Mesenchymal stem cell (in vitro differentiated cells and primary cell): ENCODE results near the gene TYRP1.

Experiments
- DNase-seq: peaks from one replicate; pipeline ENCODE4 v3.0.0-alpha.2; 2013
- H2AFZ ChIP-seq: one replicate; pipeline ENCODE4 v1.6.1; 2013; ENCODE audit warnings: low read depth, mild to moderate bottlenecking, control low read depth, inconsistent platforms, low read length, moderate library complexity
- H2AK5ac ChIP-seq: 2 replicates; pipeline ENCODE4 v1.6.1; 2013; ENCODE audit warnings: low read length, moderate library complexity, mild to moderate bottlenecking, inconsistent platforms; ENCODE audit not compliant: severe bottlenecking
- H2BK120ac ChIP-seq: one replicate; pipeline ENCODE4 v1.6.1; 2013; ENCODE audit warnings: low read depth, mild to moderate bottlenecking, inconsistent platforms, low read length, moderate library complexity
- H2BK12ac ChIP-seq, 2 experiments: one replicate each; pipeline ENCODE4 v1.6.1; 2013; ENCODE audit warnings: inconsistent platforms in 2 of 2, low read length in 2 of 2, mild to moderate bottlenecking in 2 of 2, moderate library complexity in 2 of 2, control low read depth in 1 of 2
- H2BK15ac ChIP-seq: one replicate; pipeline ENCODE4 v1.6.1; 2013; ENCODE audit warnings: mild to moderate bottlenecking, low read depth, inconsistent platforms; ENCODE audit not compliant: poor library complexity, severe bottlenecking
- H2BK5ac ChIP-seq: 2 replicates; pipeline ENCODE4 v1.6.1; 2013; ENCODE audit warnings: low read depth, mild to moderate bottlenecking, low read length, control low read depth, inconsistent platforms; ENCODE audit not compliant: poor library complexity, severe bottlenecking
- H3K14ac ChIP-seq, 2 experiments: one replicate each; pipeline ENCODE4 v1.6.1; 2013; ENCODE audit warnings: inconsistent platforms in 2 of 2, low read length in 2 of 2, control low read depth in 1 of 2, mild to moderate bottlenecking in 1 of 2, moderate library complexity in 1 of 2
- H3K18ac ChIP-seq, 2 experiments: one replicate each; pipeline ENCODE4 v1.6.1; 2013; ENCODE audit warnings: inconsistent platforms in 2 of 2, low read length in 2 of 2, control low read depth in 1 of 2, low read depth in 1 of 2, mild to moderate bottlenecking in 1 of 2
- H3K23ac ChIP-seq, 2 experiments: one replicate each; pipeline ENCODE4 v1.6.1; 2013; ENCODE audit warnings: inconsistent platforms in 2 of 2, low read length in 2 of 2, mild to moderate bottlenecking in 2 of 2, moderate library complexity in 2 of 2, control low read depth in 1 of 2
- H3K27ac ChIP-seq: 2 replicates; pipeline ENCODE4 v1.5.1; 2013; ENCODE audit warnings: mild to moderate bottlenecking, moderate library complexity, low read length, control low read depth, inconsistent platforms; ENCODE audit not compliant: poor library complexity, severe bottlenecking
- H3K27me3 ChIP-seq, 2 experiments: 2 replicates each; pipeline versions ENCODE4 v1.6.1 to v1.7.0; 2013; ENCODE audit warnings: low read length in 2 of 2, mild to moderate bottlenecking in 2 of 2, moderate library complexity in 2 of 2, control low read depth in 1 of 2, inconsistent platforms in 1 of 2; ENCODE audit not compliant: control insufficient read depth in 1 of 2, insufficient read depth in 1 of 2
- H3K36me3 ChIP-seq, 2 experiments: 2 replicates each; pipeline versions ENCODE4 v1.6.1 to v1.7.0; 2013; ENCODE audit warnings: low read length in 2 of 2, control low read depth in 1 of 2, inconsistent platforms in 1 of 2, low read depth in 1 of 2, mild to moderate bottlenecking in 1 of 2; ENCODE audit not compliant: insufficient read depth in 2 of 2, control insufficient read depth in 1 of 2
- H3K4ac ChIP-seq, 2 experiments: one replicate each; pipeline ENCODE4 v1.6.1; 2013; ENCODE audit warnings: inconsistent platforms in 2 of 2, low read length in 2 of 2, mild to moderate bottlenecking in 2 of 2, moderate library complexity in 2 of 2, control low read depth in 1 of 2, low read depth in 1 of 2
- H3K4me1 ChIP-seq: 2 replicates; pipeline ENCODE4 v1.6.1; 2013; ENCODE audit warnings: low read depth, low read length, control low read depth; ENCODE audit not compliant: control insufficient read depth, insufficient read depth
- H3K4me2 ChIP-seq: 2 replicates; pipeline ENCODE4 v1.6.1; 2013; ENCODE audit warnings: low read length, mild to moderate bottlenecking, inconsistent platforms; ENCODE audit not compliant: poor library complexity, severe bottlenecking
- H3K4me3 ChIP-seq, 2 experiments: 2 replicates each; pipeline versions ENCODE4 v1.5.1 to v1.7.0; 2013; ENCODE audit warnings: low read length in 2 of 2, mild to moderate bottlenecking in 2 of 2, control low read depth in 1 of 2, low read depth in 1 of 2; ENCODE audit not compliant: insufficient read depth in 1 of 2
- H3K79me1 ChIP-seq: replicated peaks from 2 replicates; pipeline ENCODE4 v1.6.1; 2013; ENCODE audit warnings: mild to moderate bottlenecking, control low read depth, low read length, inconsistent platforms; ENCODE audit not compliant: poor library complexity, severe bottlenecking
- H3K9ac ChIP-seq: 2 replicates; pipeline ENCODE4 v1.7.0; 2013; ENCODE audit warnings: mild to moderate bottlenecking, low read length, moderate library complexity
- H3K9me3 ChIP-seq: 2 replicates; pipeline ENCODE4 v1.7.0; 2013; ENCODE audit warnings: mild to moderate bottlenecking, low read length; ENCODE audit not compliant: control insufficient read depth
- H4K8ac ChIP-seq: one replicate; pipeline ENCODE4 v1.6.1; 2013; ENCODE audit warnings: inconsistent platforms, mild to moderate bottlenecking, low read length, moderate library complexity
- H4K91ac ChIP-seq: one replicate; pipeline ENCODE4 v1.6.1; 2013; ENCODE audit warnings: mild to moderate bottlenecking, low read length, inconsistent platforms
- WGBS: methylation state at CpG from one replicate; pipeline ENCODE4 v1.1.7; 2013; ENCODE audit warnings: mixed read lengths; 5-methylcytosine and 5-hydroxymethylcytosine counted together

TYRP1 gene

GRCh38 chr9:12712532-12712931 is 19.3 kb downstream of the TYRP1 start:
- no peaks in the 10 kb centered on the region for H3K4me1 ChIP-seq
- no peak overlapping the region for H2BK15ac ChIP-seq
- no peak overlapping the region for H3K9ac ChIP-seq
- no peak overlapping the region for H3K23ac ChIP-seq
- no peak overlapping the region for H4K91ac ChIP-seq
- no peaks in the 10 kb centered on the region for H3K27me3 ChIP-seq
- no peaks in the 10 kb centered on the region for H3K9me3 ChIP-seq
- H2BK12ac ChIP-seq = no peak overlapping the region
- H3K36me3 ChIP-seq = no peaks in the 10 kb centered on the region
- H3K18ac ChIP-seq = no peak overlapping the region
- H3K14ac ChIP-seq = no peak overlapping the region
- no peak overlapping the region for H3K27ac ChIP-seq
- no peak overlapping the region for H2AFZ ChIP-seq
- H2BK120ac ChIP-seq = no peak overlapping the region
- no peak overlapping the region for H3K4me3 ChIP-seq
- no peak overlapping the region for H2BK5ac ChIP-seq
- H3K4ac ChIP-seq = no peak overlapping the region
- WGBS = no CpG with 5 or more reads among the region's 2 CpGs
- no peak overlapping the region for H3K4me2 ChIP-seq
- H4K8ac ChIP-seq = no peak overlapping the region
- no peak overlapping the region for H2AK5ac ChIP-seq
- DNase-seq = peak; percentile 60
- H3K79me1 ChIP-seq = no peaks in the 10 kb centered on the region

- no peak overlapping the region for H2BK12ac ChIP-seq
- H3K4me1 ChIP-seq = peaks cover 4% of the 10 kb centered on the region
- H3K14ac ChIP-seq = no peak overlapping the region
- no peak overlapping the region for H2AK5ac ChIP-seq
- H3K27ac ChIP-seq = no peak overlapping the region
- no peak overlapping the region for H3K4me3 ChIP-seq
- no peak overlapping the region for H4K8ac ChIP-seq
- no peak overlapping the region for H3K9ac ChIP-seq
- H3K18ac ChIP-seq = no peak overlapping the region
- H2BK15ac ChIP-seq = no peak overlapping the region
- no peaks in the 10 kb centered on the region for H3K79me1 ChIP-seq
- no peak overlapping the region for H3K4me2 ChIP-seq
- H2BK5ac ChIP-seq = no peak overlapping the region
- no CpG with 5 or more reads among the region's 3 CpGs for WGBS
- no peaks in the 10 kb centered on the region for H3K27me3 ChIP-seq
- no peak overlapping the region for H3K23ac ChIP-seq
- H2BK120ac ChIP-seq = no peak overlapping the region
- no peak overlapping the region for H2AFZ ChIP-seq
- H4K91ac ChIP-seq = no peak overlapping the region
- H3K9me3 ChIP-seq = no peaks in the 10 kb centered on the region
- no peak for DNase-seq
- H3K4ac ChIP-seq = no peak overlapping the region
- no peaks in the 10 kb centered on the region for H3K36me3 ChIP-seq
These were observed 22.1 kb downstream of the TYRP1 start for GRCh38 chr9:12715268-12715667.

GRCh38 chr9:12716823-12717600 is 23.8 kb downstream of the TYRP1 start:
- 80% methylated on average over 4 of the region's 5 CpGs for WGBS
- H2BK5ac ChIP-seq = no peak overlapping the region
- peaks cover 4% of the 10 kb centered on the region for H3K4me1 ChIP-seq
- no peaks in the 10 kb centered on the region for H3K79me1 ChIP-seq
- no peak overlapping the region for H2BK12ac ChIP-seq
- no peak overlapping the region for H3K9ac ChIP-seq
- DNase-seq = no peak
- H3K27me3 ChIP-seq = no peaks in the 10 kb centered on the region
- no peak overlapping the region for H3K23ac ChIP-seq
- H4K8ac ChIP-seq = no peak overlapping the region
- no peak overlapping the region for H2BK120ac ChIP-seq
- H2AFZ ChIP-seq = no peak overlapping the region
- no peak overlapping the region for H3K18ac ChIP-seq
- no peaks in the 10 kb centered on the region for H3K36me3 ChIP-seq
- no peak overlapping the region for H3K4me2 ChIP-seq
- H2BK15ac ChIP-seq = no peak overlapping the region
- no peaks in the 10 kb centered on the region for H3K9me3 ChIP-seq
- H2AK5ac ChIP-seq = no peak overlapping the region
- no peak overlapping the region for H3K27ac ChIP-seq
- H4K91ac ChIP-seq = no peak overlapping the region
- H3K14ac ChIP-seq = no peak overlapping the region
- no peak overlapping the region for H3K4ac ChIP-seq
- no peak overlapping the region for H3K4me3 ChIP-seq

- H3K27ac ChIP-seq = no peak overlapping the region
- no peak overlapping the region for H4K91ac ChIP-seq
- no peak overlapping the region for H3K4me2 ChIP-seq
- DNase-seq = no peak
- no peak overlapping the region for H3K9ac ChIP-seq
- H3K14ac ChIP-seq = no peak overlapping the region
- WGBS = no CpG with 5 or more reads among the region's 1 CpG
- no peak overlapping the region for H2BK15ac ChIP-seq
- H3K23ac ChIP-seq = no peak overlapping the region
- H4K8ac ChIP-seq = no peak overlapping the region
- no peak overlapping the region for H3K18ac ChIP-seq
- no peak overlapping the region for H2BK12ac ChIP-seq
- no peaks in the 10 kb centered on the region for H3K79me1 ChIP-seq
- no peaks in the 10 kb centered on the region for H3K27me3 ChIP-seq
- H2BK5ac ChIP-seq = no peak overlapping the region
- peaks cover 4% of the 10 kb centered on the region for H3K4me1 ChIP-seq
- no peaks in the 10 kb centered on the region for H3K9me3 ChIP-seq
- no peaks in the 10 kb centered on the region for H3K36me3 ChIP-seq
- no peak overlapping the region for H3K4ac ChIP-seq
- H2BK120ac ChIP-seq = no peak overlapping the region
- H2AFZ ChIP-seq = no peak overlapping the region
- H3K4me3 ChIP-seq = no peak overlapping the region
- no peak overlapping the region for H2AK5ac ChIP-seq
These were observed 24.7 kb downstream of the TYRP1 start for GRCh38 chr9:12717907-12718306.
